ENCODE measurements around the gene FHIP2A.
"Not testable (repeated sequence)": the region's sequence is repeated elsewhere in the genome, so short reads cannot be mapped to it uniquely, and the experiment has no call there.

FHIP2A gene

GRCh38 chr10:114821915-114822443 lies 399 bp downstream of the FHIP2A start:
- DNase-seq = no peak

- DNase-seq = no peak
These were observed 980 bp downstream of the FHIP2A start for GRCh38 chr10:114822444-114823076.

GRCh38 chr10:114823077-114823463 lies 1.5 kb downstream of the FHIP2A start:
- DNase-seq = no peak

- DNase-seq = no peak
These were observed 2.8 kb downstream of the FHIP2A start for GRCh38 chr10:114824391-114824790.

GRCh38 chr10:114825513-114826253 lies 4.1 kb downstream of the FHIP2A start:
- no peak for DNase-seq

GRCh38 chr10:114829160-114829909 lies 7.8 kb downstream of the FHIP2A start:
- DNase-seq = no peak

- no peak for DNase-seq
These were observed 9.7 kb downstream of the FHIP2A start for GRCh38 chr10:114831186-114831867.

GRCh38 chr10:114837690-114838089 lies 16.1 kb downstream of the FHIP2A start:
- no peak for DNase-seq

- no peak for DNase-seq
These were observed 18.3 kb downstream of the FHIP2A start for GRCh38 chr10:114839901-114840300.

- no peak for DNase-seq
These were observed 24.6 kb downstream of the FHIP2A start for GRCh38 chr10:114845978-114846693.

GRCh38 chr10:114847517-114847916 lies 25.9 kb downstream of the FHIP2A start:
- DNase-seq = not testable (repeated sequence)

GRCh38 chr10:114849674-114850073 lies 28.1 kb downstream of the FHIP2A start:
- DNase-seq = no peak

GRCh38 chr10:114850126-114850525 lies 28.5 kb downstream of the FHIP2A start:
- DNase-seq = no peak

GRCh38 chr10:114851336-114851735 lies 29.8 kb downstream of the FHIP2A start:
- no peak for DNase-seq

- DNase-seq = no peak
These were observed 30.6 kb downstream of the FHIP2A start for GRCh38 chr10:114852197-114852596.

GRCh38 chr10:114854906-114855305 lies 33.3 kb downstream of the FHIP2A start:
- no peak for DNase-seq

- no peak for DNase-seq
These were observed 34.4 kb downstream of the FHIP2A start for GRCh38 chr10:114855776-114856543.

GRCh38 chr10:114856544-114857287 lies 35.1 kb downstream of the FHIP2A start:
- no peak for DNase-seq

GRCh38 chr10:114857288-114857565 lies 35.6 kb downstream of the FHIP2A start:
- DNase-seq = not testable (repeated sequence)

- no peak for DNase-seq
These were observed 36.5 kb downstream of the FHIP2A start for GRCh38 chr10:114857922-114858629.
